ENCODE measurements around the gene FUBP1. TPM values are rescaled to one million over a fixed set of nuclear protein-coding genes. Genes with fewer than 3 reads are reported as not detected.

The FUBP1 gene
- total RNA-seq, 1 experiment from 2014 or later, result 208 TPM

- no peak for TF ChIP-seq ZNF281 (CRISPR knock-in tag; IDR thresholded peaks at IDR 0.05)
- no peak for TF ChIP-seq KAT7 (CRISPR knock-in tag; IDR thresholded peaks at IDR 0.05; ENCODE audit: borderline replicate concordance)
- no peak for TF ChIP-seq E2F4 (CRISPR knock-in tag; IDR thresholded peaks at IDR 0.05; ENCODE audit: borderline replicate concordance, low read depth)
- TF ChIP-seq ATF3 (CRISPR knock-in tag; conservative IDR thresholded peaks at IDR 0.05), result no peak
Observed at GRCh38 chr1:77991638-77992037, 12.8 kb upstream of the FUBP1 start (continued).

GRCh38 chr1:77990629-77991204 is 11.8 kb upstream of the FUBP1 start:
- peaks cover 31% of the 10 kb centered on the region for H3K4me1 Mint-ChIP-seq
- ATAC-seq (no peak), DNase-seq (ENCODE audit: low spot score) (no peak)
- H3K36me3 Mint-ChIP-seq, result peaks cover 5% of the 10 kb centered on the region; the same call in 1 of the 2 replicates
- H3K27ac Mint-ChIP-seq, result no peak overlapping the region
- TF ChIP-seq KAT7 (CRISPR knock-in tag; IDR thresholded peaks at IDR 0.05; ENCODE audit: borderline replicate concordance), result no peak
- no peak for TF ChIP-seq NR1H2 (CRISPR knock-in tag; IDR thresholded peaks at IDR 0.05)
- no peak for TF ChIP-seq ZNF416 (CRISPR knock-in tag; IDR thresholded peaks at IDR 0.05)
- no peak for TF ChIP-seq MXD4 (CRISPR knock-in tag; IDR thresholded peaks at IDR 0.05; ENCODE audit: borderline replicate concordance)
- TF ChIP-seq FOXJ3 (CRISPR knock-in tag; IDR thresholded peaks at IDR 0.05; ENCODE audit: borderline replicate concordance), result no peak
- TF ChIP-seq ATF1 (CRISPR knock-in tag; IDR thresholded peaks at IDR 0.05), result no peak
- no peak for TF ChIP-seq ZNF425 (CRISPR knock-in tag; conservative IDR thresholded peaks at IDR 0.05)
- TF ChIP-seq ZNF671 (CRISPR knock-in tag; IDR thresholded peaks at IDR 0.05), result no peak
- no peak for TF ChIP-seq ATF3 (CRISPR knock-in tag; conservative IDR thresholded peaks at IDR 0.05)
- TF ChIP-seq USF2 (CRISPR knock-in tag; IDR thresholded peaks at IDR 0.05), result no peak
- TF ChIP-seq TEAD1 (CRISPR knock-in tag; IDR thresholded peaks at IDR 0.05), result no peak
- no peaks in the 10 kb centered on the region for H3K9me3 Mint-ChIP-seq
- ChIA-PET CTCF (interaction anchor here (1.0 to 1.3 kb wide), 1 partner anchor 124 kb away, joined by 3 read pairs; no protein-coding TSS in a partner anchor), POLR2A (no interaction called here)
- no peak overlapping the region for H3K4me3 Mint-ChIP-seq
- H3K27me3 Mint-ChIP-seq (ENCODE audit: low read depth), result no peaks in the 10 kb centered on the region

- Mint-ChIP-seq H3K36me3 (peaks cover 5% of the 10 kb centered on the region; the same call in 1 of the 2 replicates), H3K4me3 (no peak overlapping the region), H3K27me3 (ENCODE audit: low read depth) (no peaks in the 10 kb centered on the region), H3K27ac (no peak overlapping the region), H3K4me1 (peaks cover 36% of the 10 kb centered on the region), H3K9me3 (no peaks in the 10 kb centered on the region)
- ChIA-PET POLR2A (no interaction called here), CTCF (interaction anchor here (1.0 kb wide), 1 partner anchor 125 kb away, joined by 3 read pairs; no protein-coding TSS in a partner anchor)
- DNase-seq (ENCODE audit: low spot score) (no peak), ATAC-seq (peak; percentile 74)
- peak; percentile 59 for TF ChIP-seq USF2 (CRISPR knock-in tag; IDR thresholded peaks at IDR 0.05)
- no peak for TF ChIP-seq KAT7 (CRISPR knock-in tag; IDR thresholded peaks at IDR 0.05; ENCODE audit: borderline replicate concordance)
- peak; percentile 55 for TF ChIP-seq NFYB (CRISPR knock-in tag; conservative IDR thresholded peaks at IDR 0.05; ENCODE audit: low read depth)
Observed at GRCh38 chr1:77989744-77990143, 10.9 kb upstream of the FUBP1 start.

Data from WTC11 (cell line).